ENCODE measurements around the gene ADORA2B. TPM values are rescaled to one million over a fixed set of nuclear protein-coding genes. Genes with fewer than 3 reads are reported as not detected.

The ADORA2B gene
- total and polyA plus RNA-seq, 2 of the 4 experiments (the other 2 are of a cell fraction): 5.2 to 5.5 TPM

GRCh38 chr17:15945527-15946191, 729 bp downstream of the ADORA2B start (continued):
- 0 out of 2 replicates have a peak, but pooled peaks have one; percentile 13 for TF ChIP-seq CHD1 (IDR thresholded peaks at IDR 0.05; ENCODE audit: low read depth, low read length)

GRCh38 chr17:15946611-15947120, 1.7 kb downstream of the ADORA2B start:
- Histone ChIP-seq H3K14ac (replicated peaks; ENCODE audit: low read depth, low read length) (peak overlapping the region; percentile 8; the same call in 1 of the 2 replicates), H2AK9ac (replicated peaks; ENCODE audit: low read depth, low read length, poor library complexity) (peak overlapping the region; percentile 18)

More at GRCh38 chr17:15946611-15947120, 1.7 kb downstream of the ADORA2B start:
- Histone ChIP-seq H3K4me1 (ENCODE audit: control insufficient read depth, insufficient read depth, low read length) (peaks cover 20% of the 10 kb centered on the region), H4K8ac (ENCODE audit: low read depth in 2 of 2, low read length in 2 of 2) (peak overlapping the region; percentile 0 to 4; a peak in 2 of 4 replicates), H3K56ac (ENCODE audit: extremely low read depth, insufficient read depth, low read length) (no peak overlapping the region), H3K27me3 (ENCODE audit: control insufficient read depth, insufficient read depth, low read length) (no peaks in the 10 kb centered on the region), H3K4me2 (ENCODE audit: low read depth, low read length) (peak overlapping the region; percentile 91), H3K4me3 (ENCODE audit: insufficient read depth, low read depth, low read length) (peak overlapping the region; percentile 73; the same call in 1 of the 2 replicates), H2BK120ac (ENCODE audit: low read depth, low read length) (0 out of 2 replicates have a peak overlapping the region, but pooled peaks have one; percentile 30), H3K36me3 (ENCODE audit: control insufficient read depth, insufficient read depth, low read length) (0 out of 2 replicates have a peak, but pooled peaks cover 2% of the 10 kb centered on the region), H3K9ac (ENCODE audit: low read depth, low read length) (peak overlapping the region; percentile 86; the same call in 1 of the 2 replicates), H2BK20ac (ENCODE audit: low read depth, low read length) (peak overlapping the region; percentile 16; the same call in 1 of the 2 replicates), H4K91ac (ENCODE audit: insufficient read depth, low read depth, low read length) (peak overlapping the region; percentile 10), H3K18ac (ENCODE audit: low read depth, low read length) (peak overlapping the region; percentile 43; the same call in 1 of the 2 replicates), H4K5ac (ENCODE audit: low read depth, low read length) (peak overlapping the region; percentile 32), H3K27ac (ENCODE audit: insufficient read depth, low read length) (peak overlapping the region; percentile 5), H3K4ac (ENCODE audit: low read depth, low read length) (peak overlapping the region; percentile 44), H3K9me1 (ENCODE audit: insufficient read depth, low read length) (peaks cover 14% of the 10 kb centered on the region; the same call in 1 of the 2 replicates), H2BK15ac (ENCODE audit: low read depth, low read length) (0 out of 3 replicates have a peak overlapping the region, but pooled peaks have one; percentile 8), H3K79me1 (ENCODE audit: low read depth in 1 of 2, low read length in 2 of 2) (peaks cover 17 to 37% of the 10 kb centered on the region in 2 experiments), H2AFZ (replicated peaks; ENCODE audit: low read length, poor library complexity) (peak overlapping the region; percentile 29), H2BK5ac (ENCODE audit: low read depth, low read length, poor library complexity, severe bottlenecking) (no peak overlapping the region), H4K20me1 (ENCODE audit: insufficient read depth, low read length) (no peaks in the 10 kb centered on the region), H3K9me3 (ENCODE audit: control insufficient read depth, insufficient read depth, low read length) (no peaks in the 10 kb centered on the region), H3K23ac (ENCODE audit: low read depth, low read length) (0 out of 2 replicates have a peak overlapping the region, but pooled peaks have one; percentile 11), H2AK5ac (ENCODE audit: low read depth, low read length) (peak overlapping the region; percentile 41)
- POLR2A ChIA-PET (ENCODE audit: unreplicated experiment): interaction anchor here (0.6 kb wide), 1 partner anchor 9 kb away, joined by 3 read pairs; no protein-coding TSS in a partner anchor
- CTCF ChIA-PET: interaction anchor here (0.8 kb wide), 1 partner anchor 12 kb away, joined by 3 read pairs; no protein-coding TSS in a partner anchor
- in situ Hi-C loops (cut with MboI; ENCODE audit: low sequenced_read_pairs) (no loop called here), intact Hi-C loops (cut with micrococcal nuclease) (loop anchor here (1.0 kb wide), 1 partner anchor 52 kb away; no protein-coding TSS in a partner anchor), dilution Hi-C loops (cut with HindIII; ENCODE audit: low sequenced_read_pairs, unreplicated experiment) (no loop called here)
- BruUV-seq (replicated peaks): no TSS peak
- no peak for TF ChIP-seq BHLHE40 (IDR thresholded peaks at IDR 0.05; ENCODE audit: low read depth, low read length)
- no peak for TF ChIP-seq MXI1 (IDR thresholded peaks at IDR 0.05; ENCODE audit: borderline replicate concordance, low read depth, low read length)
- TF ChIP-seq POLR2A (IDR thresholded peaks at IDR 0.05; ENCODE audit: low read depth, low read length): no peak
- TF ChIP-seq MAFK (IDR thresholded peaks at IDR 0.05; ENCODE audit: low read depth, low read length): no peak
- TF ChIP-seq RCOR1 (IDR thresholded peaks at IDR 0.05; ENCODE audit: insufficient replicate concordance, low read length): no peak
- TF ChIP-seq CHD1 (IDR thresholded peaks at IDR 0.05; ENCODE audit: low read depth, low read length): no peak
- no peak for TF ChIP-seq CEBPB (IDR thresholded peaks at IDR 0.05; ENCODE audit: low read depth, low read length)
- no peak for TF ChIP-seq CTCF (conservative IDR thresholded peaks at IDR 0.05; ENCODE audit: low read depth, low read length)
- no peak for TF ChIP-seq MAZ (IDR thresholded peaks at IDR 0.05; ENCODE audit: borderline replicate concordance, low read depth, low read length)
- TF ChIP-seq ELK1 (IDR thresholded peaks at IDR 0.05; ENCODE audit: borderline replicate concordance, low read depth, low read length): no peak
- no peak for TF ChIP-seq FOS (IDR thresholded peaks at IDR 0.05; ENCODE audit: low read depth, low read length)
- WGBS, 2 experiments (ENCODE audit: extremely low coverage in 2 of 2, insufficient read length in 1 of 2): 92% methylated on average over 4 of the region's 9 CpGs; no CpG with 5 or more reads in 1 of the 2 experiments
- no peak for DNase-seq
- no peak for ATAC-seq (ENCODE audit: low read depth)

All from IMR-90 (cell line).